NCI-H146 (cell line): ENCODE results near the gene OR2C1.

Source experiments
- DNase-seq: peaks from one replicate; lab custom pipeline; 2025; lab: John Stamatoyannopoulos, UW

OR2C1 gene

DNA sequence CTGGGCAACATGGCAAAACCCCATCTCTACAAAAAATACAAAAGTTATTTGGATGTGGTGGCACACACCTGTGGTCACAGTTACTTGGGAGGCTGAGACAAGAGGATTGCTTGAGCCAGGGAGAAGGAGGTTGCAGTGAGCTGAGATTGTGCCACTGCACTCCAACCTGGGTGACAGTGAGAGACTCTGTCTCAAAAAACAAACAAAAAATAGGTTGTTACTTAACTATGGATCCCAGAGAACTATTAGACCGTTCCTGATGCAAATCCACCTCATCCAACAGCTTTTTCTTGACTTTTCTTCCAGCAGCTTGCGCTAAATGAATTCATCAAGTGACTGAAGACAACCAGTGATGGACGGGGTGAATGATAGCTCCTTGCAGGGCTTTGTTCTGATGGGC lies at the start of gene OR2C1:
Gene OR2C1, plus strand, starts transcription at position 301 of the 400 bp plus-strand sequence. Its CDS starts 52 bp downstream, at position 353.
- no peak for DNase-seq

GRCh38 chr16:3306078-3306477 lies 49.6 kb upstream of the OR2C1 start:
- no peak for DNase-seq

- DNase-seq = no peak
Observed at GRCh38 chr16:3311496-3311895, 44.2 kb upstream of the OR2C1 start.

DNA sequence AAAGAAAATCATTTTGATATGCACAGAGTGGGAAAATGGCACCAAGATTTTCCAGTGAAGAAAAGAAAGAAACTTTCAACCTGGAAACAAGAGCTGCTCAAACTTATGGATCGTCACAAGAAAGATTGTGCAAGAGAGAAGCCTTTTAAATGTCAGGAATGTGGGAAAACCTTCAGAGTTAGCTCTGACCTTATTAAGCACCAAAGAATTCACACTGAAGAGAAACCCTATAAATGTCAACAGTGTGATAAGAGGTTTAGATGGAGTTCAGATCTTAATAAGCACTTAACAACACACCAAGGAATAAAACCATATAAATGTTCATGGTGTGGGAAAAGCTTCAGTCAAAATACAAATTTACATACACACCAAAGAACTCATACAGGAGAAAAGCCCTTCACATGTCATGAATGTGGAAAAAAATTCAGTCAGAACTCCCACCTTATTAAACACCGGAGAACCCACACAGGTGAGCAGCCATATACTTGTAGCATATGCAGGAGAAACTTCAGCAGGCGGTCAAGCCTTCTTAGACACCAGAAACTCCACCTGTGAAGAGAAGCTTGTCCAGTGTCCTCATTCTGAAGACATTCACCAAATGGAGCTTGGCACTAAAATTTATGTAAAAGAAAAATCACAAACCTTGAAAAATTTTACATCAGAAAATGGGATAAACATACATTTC lies 38.2 kb upstream of the OR2C1 start:
- DNase-seq = no peak

DNA sequence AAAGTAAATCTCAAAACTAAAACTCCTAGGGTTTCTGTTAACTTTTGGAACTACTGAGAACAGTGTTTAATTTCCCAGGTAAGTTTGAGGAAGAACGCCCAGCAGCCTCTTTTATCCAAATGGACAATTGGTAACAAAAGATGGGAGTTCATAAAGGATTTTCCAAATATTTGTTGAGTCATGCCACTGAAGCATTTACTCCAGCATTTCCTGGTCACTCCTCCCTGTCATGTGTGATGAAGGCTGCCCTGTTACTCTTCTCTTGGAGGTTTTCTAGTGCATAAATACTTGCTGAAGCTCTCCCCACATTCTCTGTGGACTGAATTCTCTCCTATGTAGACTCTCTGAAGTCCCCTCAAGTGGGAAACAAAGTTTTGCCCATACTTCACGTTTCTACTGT lies 33.9 kb upstream of the OR2C1 start:
- DNase-seq = no peak

- DNase-seq = no peak
Observed at GRCh38 chr16:3327514-3327913, 28.2 kb upstream of the OR2C1 start.

DNA sequence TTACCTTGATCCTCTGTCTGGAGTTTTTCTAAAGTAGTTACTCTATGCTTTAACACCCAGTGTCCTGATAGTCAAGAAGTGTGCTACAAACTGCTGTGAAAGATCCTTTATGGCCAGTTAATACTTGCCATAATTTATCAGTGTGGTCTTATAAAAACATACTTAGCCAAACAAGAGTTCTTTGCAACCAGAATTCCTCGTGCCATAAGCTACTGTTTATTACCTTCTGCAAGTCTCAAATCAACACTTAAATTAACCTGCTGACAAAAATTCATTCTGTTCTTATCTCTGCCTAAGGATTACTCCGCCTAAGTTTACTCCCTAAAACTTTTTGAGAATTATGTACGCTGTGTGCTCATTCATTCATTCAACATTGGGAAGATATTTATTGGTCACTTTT lies 27.6 kb upstream of the OR2C1 start:
- no peak for DNase-seq

GRCh38 chr16:3328643-3329042 lies 27.0 kb upstream of the OR2C1 start:
- no peak for DNase-seq

- DNase-seq = no peak
Observed at GRCh38 chr16:3346041-3346440, 9.6 kb upstream of the OR2C1 start.

DNA sequence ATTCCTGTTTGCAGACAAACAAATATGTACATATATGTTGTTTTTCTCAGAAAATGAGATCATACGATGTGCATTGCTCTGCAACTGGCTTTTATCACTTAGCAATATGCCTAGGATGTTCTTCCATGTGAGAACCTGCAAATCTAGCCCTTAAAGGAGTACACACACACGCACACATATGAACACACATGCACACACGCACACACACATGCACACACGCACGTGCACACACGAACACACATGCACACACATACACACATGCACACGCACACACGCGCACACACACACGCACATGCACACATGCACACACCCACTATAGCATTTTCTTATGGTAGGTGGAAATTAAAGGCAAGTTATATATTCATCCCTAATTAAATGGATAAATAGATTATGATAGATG lies 8.1 kb upstream of the OR2C1 start:
- DNase-seq = no peak

GRCh38 chr16:3348547-3349167 lies 7.0 kb upstream of the OR2C1 start:
- DNase-seq = peak; percentile 2

GRCh38 chr16:3349175-3349574 lies 6.5 kb upstream of the OR2C1 start:
- DNase-seq = peak; percentile 37

- peak; percentile 58 for DNase-seq
Observed at GRCh38 chr16:3356118-3356517, 429 bp downstream of the OR2C1 start.

GRCh38 chr16:3358871-3359270 lies 3.2 kb downstream of the OR2C1 start:
- no peak for DNase-seq

DNA sequence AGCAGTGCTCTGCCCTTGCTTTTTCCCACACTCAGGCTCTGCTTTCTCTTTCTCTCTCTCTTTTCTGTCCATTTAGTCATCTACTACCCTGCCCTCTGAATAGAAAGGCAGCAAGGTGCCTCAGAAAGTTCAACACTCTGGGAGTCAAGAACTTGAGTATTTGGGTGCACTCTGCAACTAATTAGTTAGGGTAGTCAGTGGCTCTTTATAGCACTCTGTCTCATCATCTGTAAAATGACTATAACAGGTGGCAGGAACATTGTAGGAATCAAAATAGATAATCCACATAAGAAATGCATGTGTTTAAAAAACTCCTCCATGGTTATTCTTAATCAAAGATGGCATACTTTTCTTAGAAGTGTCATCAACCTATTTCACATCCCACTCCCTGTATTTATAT lies 7.2 kb downstream of the OR2C1 start:
- no peak for DNase-seq

- no peak for DNase-seq
Observed at GRCh38 chr16:3363793-3364192, 8.1 kb downstream of the OR2C1 start.

DNA sequence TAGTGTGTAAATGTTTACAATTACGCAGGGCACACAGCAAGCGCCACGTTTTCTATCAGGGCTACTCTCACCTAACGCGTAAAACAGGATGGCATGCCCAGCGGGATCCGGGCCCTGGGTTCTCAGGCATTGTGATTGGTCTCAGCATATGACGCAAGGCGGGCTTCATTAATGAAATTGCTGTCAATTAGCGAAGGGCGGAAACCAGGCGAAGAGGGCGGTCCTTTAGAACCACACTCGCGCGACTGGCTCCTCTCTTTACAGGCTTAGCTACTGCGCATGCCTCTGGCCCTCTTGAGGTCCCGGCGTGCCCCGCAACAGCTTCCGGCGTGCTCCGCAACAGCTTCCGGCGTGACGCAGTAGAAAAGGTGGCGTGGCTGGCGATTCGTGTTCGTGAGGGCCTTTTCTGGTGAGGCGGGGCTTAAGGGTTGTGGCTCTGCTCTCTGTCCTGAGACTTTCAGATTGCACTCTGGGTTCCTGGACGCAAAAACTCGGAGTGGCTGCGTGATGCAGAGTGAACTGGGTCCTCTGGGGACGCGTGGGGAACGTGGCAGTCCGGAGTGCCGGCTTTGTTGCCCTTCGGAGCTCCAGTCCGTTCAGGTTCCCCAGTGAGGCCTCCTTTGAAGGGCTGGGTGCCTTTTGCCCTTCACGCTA lies 9.2 kb downstream of the OR2C1 start:
- peak; percentile 96 for DNase-seq

DNA sequence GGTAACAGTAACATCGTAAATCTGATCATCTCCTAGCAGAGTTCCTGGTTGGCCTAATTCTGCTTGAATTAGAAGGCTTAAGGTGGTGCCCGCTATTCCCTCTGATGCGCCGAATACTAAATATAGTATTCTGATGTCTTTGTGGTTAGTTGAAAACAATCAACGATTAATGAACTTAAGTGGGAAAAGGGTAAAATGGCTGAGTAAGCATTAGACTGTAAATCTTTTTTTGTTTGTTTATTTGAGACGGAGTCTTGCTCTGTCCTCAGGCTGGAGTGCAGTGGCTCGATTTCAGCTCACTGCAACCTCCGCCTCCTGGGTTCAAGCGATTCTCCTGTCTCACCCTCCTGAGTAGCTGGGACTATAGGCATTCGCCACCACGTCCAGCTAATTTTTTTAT lies 13.4 kb downstream of the OR2C1 start:
- no peak for DNase-seq

- no peak for DNase-seq
Observed at GRCh38 chr16:3375680-3376079, 20.0 kb downstream of the OR2C1 start.

DNA sequence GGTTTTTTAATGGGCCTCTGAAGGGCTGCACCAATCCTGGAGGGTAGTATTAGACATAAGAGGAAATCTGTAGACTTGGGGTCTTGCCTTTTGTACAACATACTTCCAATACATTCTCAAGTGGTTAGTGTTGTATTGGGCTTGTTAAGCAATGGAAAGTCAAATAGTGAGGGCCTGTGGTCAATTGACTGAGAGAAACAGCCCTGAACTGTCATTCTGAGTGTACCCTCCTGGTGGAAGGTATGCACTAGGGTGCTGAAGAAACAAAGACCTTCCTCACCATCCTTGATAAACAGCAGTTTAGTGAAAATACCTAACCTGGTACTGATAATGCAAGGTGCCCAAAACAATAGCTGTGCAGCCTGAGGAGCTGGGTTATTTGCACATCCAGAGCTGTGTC lies 22.2 kb downstream of the OR2C1 start:
- DNase-seq = no peak

- DNase-seq = no peak
Observed at GRCh38 chr16:3383045-3383448, 27.4 kb downstream of the OR2C1 start.

- DNase-seq = no peak
Observed at GRCh38 chr16:3388325-3388724, 32.6 kb downstream of the OR2C1 start.

- DNase-seq = no peak
Observed at GRCh38 chr16:3389663-3390338, 34.1 kb downstream of the OR2C1 start.
